NCI-H2081 treated with DMSO at 0.1 percent for 48 hours (cell line): ENCODE results near the gene COL4A6.
"Not testable (repeated sequence)": the region's sequence is repeated elsewhere in the genome, so short reads cannot be mapped to it uniquely, and the experiment has no call there.

Source experiments
- DNase-seq: peaks from one replicate; lab custom pipeline; 2025; lab: John Stamatoyannopoulos, UW

The COL4A6 gene

DNA sequence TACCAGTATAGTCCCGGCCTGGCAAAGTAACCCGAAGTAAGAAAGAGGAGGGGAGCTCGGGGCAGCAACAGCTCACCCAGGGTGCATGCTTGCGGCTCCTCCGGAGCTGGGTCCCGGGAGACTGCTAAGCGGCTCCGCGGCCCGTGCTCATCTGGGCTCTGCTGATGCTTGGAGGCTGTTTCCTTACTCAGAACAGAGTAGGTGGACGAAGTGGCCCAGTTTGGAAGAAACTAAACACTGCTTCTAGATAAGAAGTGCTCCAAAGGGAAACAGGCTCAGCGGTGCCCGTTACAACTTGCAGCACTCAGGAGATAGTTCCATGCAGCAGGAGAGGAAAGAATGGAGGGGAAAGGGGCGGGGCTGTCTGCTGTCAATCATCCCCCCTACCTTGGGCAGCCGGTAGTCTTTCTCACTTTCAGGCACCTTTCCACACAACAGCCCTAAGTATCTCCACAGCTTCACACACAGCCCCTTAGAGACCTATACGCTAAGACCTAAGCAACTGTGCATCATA lies at the start of gene COL4A6:
TSS of gene COL4A6 (minus strand) at position 313 of the 514 bp plus-strand sequence. CDS start at position 87, 226 bp downstream.
- peak; percentile 13 for DNase-seq

- DNase-seq = no peak
Measured at GRCh38 chrX:108485960-108486359, 47.7 kb upstream of the COL4A6 start.

GRCh38 chrX:108484251-108484650 lies 46.0 kb upstream of the COL4A6 start:
- DNase-seq = no peak

DNA sequence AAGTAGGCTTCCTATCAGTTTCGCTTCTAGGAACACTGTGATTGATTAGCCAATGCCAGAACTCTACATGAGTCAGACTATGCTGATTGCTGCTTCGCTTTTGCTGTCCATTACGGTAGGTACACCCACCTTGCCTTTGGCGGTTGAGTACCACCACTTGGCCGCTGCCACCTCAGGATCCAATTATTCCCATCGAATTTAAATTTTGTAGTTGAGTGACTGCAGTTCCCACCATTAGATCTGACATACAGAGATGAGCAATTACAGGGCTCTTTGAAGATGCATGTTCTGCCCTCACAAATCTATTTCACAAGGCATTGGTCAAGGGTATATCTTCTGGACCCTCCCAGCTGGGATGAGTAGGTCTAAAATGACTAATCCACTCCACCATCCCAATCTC lies 43.3 kb upstream of the COL4A6 start:
- DNase-seq = not testable (repeated sequence)

DNA sequence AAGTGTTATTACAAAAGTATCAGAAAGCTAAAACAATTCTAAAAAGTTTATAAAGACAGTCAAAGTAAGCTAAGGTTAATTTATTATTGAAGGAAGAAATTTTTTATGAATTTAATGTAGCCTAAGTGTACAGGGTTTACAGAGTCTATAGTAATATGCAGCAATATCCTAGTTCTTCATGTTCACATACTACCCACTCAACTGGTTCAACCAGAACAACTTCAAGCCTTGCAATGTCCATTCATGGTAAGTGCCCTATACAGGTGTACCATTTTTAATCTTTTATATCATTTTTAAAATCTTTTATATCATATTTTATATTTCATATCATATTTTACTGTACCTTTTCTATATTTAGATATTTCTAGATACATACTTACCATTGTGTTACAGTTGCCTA lies 35.8 kb upstream of the COL4A6 start:
- DNase-seq = no peak

DNA sequence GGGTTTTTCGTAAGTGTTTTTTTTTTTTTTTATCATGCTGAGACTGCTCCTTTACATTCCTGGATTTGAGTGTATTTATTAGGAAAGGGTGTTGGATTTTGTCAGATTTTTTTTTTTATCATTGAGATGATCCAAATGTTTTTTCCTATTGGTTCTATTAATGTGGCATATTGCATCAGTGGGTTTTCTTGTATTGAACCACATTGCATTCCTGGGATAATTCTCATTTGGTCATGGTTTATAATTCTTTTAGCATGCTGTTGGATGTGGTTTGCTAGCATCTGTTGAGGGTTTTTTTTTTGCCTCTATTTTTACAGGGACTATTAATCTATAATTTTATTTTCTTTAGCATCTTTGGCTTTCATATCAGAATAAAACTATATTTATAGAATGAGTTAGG lies 30.3 kb upstream of the COL4A6 start:
- no peak for DNase-seq

DNA sequence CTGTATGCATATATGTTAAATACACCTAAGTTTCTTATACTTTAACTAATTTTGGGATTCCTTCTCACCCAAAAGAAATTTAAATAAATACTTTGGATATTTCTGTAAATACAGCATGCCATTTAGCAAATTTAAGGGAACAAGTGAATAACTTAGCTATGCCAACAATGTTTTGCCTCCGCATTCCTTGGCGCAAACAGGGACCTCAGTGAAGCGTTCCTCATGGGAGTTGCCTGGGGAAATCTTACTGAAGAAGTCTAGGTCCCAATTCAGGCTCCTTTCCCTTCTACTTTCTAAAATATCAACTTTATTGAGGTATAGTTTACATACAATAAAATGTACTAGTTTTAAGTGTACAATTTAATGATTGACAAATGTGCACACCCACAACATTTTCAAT lies 26.4 kb upstream of the COL4A6 start:
- DNase-seq = no peak

DNA sequence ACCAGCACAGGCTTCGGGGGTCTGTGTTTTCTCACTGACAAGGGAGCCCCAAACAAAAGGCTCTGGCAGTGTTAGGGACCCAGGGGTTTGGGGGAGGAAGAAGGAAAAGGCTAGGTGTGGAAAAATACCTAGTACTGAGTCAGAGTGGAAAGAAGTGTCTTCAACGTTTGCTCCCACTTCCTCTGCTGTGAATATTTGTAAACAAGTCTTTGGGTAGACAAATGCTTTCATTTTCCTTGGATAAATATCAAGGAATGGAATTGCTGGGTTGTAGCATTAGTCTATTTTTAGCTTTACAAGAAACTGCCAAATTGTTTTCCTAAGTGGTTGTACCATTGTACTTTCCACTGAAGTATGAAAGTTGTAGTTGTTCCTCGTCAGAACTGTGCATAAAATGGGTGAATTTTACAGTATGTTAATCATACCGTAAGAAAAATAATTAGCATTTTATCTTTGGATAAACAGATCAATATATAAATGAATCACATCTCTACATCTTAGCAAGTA lies 18.8 kb upstream of the COL4A6 start:
- no peak for DNase-seq

GRCh38 chrX:108453841-108454240 lies 15.6 kb upstream of the COL4A6 start:
- DNase-seq = no peak

GRCh38 chrX:108447303-108447702 lies 9.1 kb upstream of the COL4A6 start:
- DNase-seq = no peak

DNA sequence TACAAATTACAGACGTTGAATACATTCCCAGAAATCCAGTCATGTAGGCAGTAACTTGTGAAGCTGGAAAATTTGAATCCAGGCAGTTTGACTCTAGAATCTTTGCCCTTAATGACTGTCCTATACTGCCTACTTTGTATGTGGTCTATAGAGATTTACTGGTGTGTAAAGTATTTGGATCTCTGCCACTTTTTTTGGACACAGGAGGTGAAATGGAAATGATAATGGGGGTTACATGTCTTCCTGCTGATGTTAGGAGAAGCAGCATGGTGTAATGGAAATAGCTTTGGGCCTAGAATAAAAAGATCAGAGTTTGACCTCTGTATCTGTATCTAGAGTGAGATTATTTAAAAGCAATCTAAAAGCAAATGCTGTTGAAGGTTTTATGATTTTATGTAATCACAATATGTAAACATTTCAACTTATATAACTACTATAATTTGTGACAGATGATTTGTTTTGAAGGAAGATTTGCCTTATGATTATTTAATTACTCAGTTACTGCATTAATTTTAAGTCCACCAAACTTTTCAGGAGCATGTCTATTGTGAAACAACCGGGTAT lies 4.8 kb upstream of the COL4A6 start:
- DNase-seq = peak; percentile 27

DNA sequence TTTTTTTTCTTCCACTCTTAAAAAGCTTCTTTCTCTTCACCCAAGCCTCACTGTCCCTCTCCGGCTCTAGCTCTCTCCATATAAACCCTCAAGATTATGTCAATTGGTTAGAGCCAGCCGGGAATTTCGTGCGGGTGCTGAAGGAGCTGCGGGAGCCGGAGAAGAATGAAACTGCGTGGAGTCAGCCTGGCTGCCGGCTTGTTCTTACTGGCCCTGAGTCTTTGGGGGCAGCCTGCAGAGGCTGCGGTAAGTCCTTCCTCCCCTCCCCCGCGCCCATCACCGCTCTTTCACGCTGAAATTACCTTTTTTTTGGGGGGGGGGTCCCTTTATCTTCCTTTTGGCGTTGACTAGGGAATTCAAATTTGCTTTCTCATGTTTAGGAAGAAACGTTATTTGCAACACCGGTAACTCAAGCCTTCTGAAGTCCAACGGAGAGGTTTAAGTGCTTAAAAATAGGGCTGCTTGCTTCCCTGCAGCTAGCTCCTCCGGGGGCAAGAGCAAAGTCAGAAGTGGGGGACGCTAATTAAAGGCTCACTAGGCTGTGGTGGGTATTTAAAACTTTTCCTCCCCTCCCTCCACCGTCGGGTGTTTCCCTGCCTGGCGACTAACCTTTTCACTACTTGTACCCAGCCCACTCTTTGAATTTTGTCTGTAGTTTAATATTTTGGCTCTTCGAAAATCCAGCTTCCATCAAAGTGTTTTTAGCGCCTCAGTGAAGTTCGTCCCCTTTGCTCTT lies 1.9 kb upstream of the COL4A6 start:
- no peak for DNase-seq

DNA sequence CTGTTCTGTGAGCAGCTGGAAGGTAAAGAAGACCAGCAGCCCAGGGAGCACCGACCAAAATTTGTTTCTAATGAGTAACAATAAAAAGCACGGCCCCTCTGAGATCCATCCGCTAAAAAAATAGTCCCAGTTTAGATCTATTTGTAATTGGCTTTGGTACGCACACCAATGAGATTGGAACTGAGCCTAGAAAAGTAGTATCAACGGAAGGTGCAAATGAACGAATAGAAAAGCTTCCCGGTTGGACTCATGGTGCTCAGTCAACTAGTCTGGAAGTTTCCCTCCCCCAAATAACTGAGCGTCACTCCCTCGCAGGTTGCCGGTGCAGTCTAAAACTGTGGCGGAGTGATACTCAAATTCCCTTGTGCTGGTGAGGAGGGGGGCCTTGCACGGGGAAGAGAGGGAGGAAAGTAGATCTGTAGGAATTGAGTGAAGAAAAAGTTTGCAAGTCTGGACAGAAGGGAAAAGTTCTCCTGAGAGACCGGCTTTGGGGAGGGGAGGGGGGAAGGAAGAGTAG lies 1.3 kb upstream of the COL4A6 start, which contains the start of gene COL4A5:
TSS of gene COL4A5 (plus strand) at position 413 of the 517 bp plus-strand sequence. CDS start 288 bp downstream, outside the sequence.
- peak; percentile 70 for DNase-seq

- DNase-seq = no peak
Measured at GRCh38 chrX:108437349-108438109, 693 bp downstream of the COL4A6 start.

DNA sequence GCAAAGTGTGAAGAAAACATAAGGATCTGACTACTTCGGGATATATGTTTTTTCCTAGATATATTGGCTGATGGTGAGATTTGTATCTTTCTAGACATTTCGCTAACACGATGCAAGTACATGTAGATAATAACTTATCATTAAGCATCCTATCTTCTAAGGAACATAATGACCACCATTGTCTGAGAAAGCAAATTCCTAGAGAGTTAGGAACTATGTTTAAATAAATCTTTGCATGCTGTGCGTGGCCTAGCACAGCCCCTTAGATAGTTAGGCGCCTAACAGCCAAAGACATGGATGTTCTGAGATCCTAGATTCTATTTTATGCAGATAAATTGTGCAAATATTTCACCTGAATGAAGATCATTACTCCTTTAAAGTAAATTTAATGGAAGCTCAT lies 3.0 kb downstream of the COL4A6 start:
- DNase-seq = no peak

DNA sequence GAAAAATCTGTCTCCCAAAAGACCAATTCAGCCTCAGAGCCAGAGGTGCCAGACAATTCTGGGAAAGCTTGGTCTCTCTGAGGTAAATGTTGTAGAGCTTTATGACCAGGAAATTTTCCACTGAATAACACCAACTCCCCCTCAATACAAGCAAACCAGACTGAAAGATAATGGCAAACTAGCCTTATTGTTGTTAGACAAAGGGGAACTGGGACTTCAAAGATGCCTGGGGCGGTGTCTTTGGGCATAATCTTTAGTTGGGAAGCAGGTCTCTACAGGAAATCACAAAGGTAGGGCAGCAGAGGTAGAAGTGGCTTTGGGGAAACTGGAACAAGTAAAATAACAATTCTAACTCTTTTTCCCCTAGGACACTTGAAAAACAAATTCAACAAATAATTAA lies 12.0 kb downstream of the COL4A6 start:
- DNase-seq = no peak

GRCh38 chrX:108420481-108420880 lies 17.7 kb downstream of the COL4A6 start:
- DNase-seq = peak; percentile 58

DNA sequence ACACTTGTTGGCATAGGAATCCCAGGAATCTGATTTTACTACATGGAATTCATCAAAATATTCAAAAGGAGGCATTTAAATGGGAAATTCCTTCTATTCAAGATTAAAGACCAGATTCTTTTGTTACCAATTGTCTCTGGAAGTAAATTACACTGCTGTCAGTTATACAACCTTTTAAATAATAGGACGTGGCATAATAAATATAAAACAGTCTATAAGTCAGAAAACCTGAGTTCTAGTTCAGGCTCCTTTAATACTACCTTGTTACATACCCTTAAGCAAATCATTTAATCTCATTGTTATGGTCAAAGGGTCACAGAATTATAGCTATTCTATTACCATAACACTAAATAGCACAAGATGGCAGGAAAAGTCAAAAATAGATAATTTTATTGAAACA lies 18.8 kb downstream of the COL4A6 start:
- no peak for DNase-seq

- DNase-seq = no peak
Measured at GRCh38 chrX:108417257-108417656, 21.0 kb downstream of the COL4A6 start.

DNA sequence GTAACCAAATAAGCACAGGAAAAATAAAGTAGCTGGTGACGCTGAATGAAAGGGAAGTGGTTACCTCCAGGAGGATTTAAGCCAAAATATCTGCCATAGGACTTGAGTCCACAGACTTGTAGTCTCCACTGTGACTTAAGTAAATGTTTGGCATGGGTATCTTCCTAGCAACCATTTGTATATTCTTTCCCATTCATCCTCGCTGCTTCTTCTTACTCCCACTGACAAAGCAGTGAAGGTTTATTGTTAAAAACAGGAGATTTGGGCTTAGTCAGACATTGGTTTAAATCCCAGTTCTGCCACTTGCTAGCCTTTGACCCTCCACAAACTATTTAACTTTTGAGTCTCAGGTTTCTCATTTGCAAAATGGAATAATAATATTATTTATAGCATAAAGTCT lies 22.3 kb downstream of the COL4A6 start:
- DNase-seq = no peak

- no peak for DNase-seq
Measured at GRCh38 chrX:108415146-108415545, 23.1 kb downstream of the COL4A6 start.

DNA sequence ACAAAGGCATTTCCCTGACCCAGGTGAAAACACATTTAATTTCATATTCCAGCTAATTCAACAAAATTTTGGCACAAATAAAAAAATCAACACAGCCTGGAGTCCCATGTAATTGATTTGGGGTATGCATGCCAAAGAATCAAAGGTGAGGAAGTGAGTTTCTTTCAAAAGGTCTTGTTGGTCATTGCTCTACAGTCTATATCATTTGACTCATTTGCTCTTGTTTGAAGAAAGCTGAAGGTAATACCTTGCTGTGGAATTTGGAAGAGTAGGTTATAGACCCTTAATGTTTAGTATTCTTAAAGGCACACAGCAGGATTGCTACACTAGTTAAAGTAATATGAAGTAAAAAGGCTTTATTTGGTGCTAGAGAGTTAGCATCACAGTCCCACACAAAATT lies 25.4 kb downstream of the COL4A6 start:
- peak; percentile 61 for DNase-seq
